HepG2 (cell line): ENCODE results near the gene AGAP1. TPM values are rescaled to one million over a fixed set of nuclear protein-coding genes. Genes with fewer than 3 reads are reported as not detected.
A peak's percentile ranks its signal among the peaks of the same experiment; 100 is the strongest.

Experiments used
- ATF7 ChIP-seq, 2 experiments: fragments of 450-650 bp in 1 of 2; sonication (generic) in 1 of 2; formaldehyde crosslinking in 1 of 2; IDR thresholded peaks; 2 replicates each; pipeline versions ENCODE4 v1.4.0 to v1.6.1; 2016 to 2020; ENCODE audit warnings: antibody characterized with exemption in 1 of 2, mild to moderate bottlenecking in 1 of 2, missing genetic modification reagents in 1 of 2
- CC2D1A ChIP-seq: sonication (generic); formaldehyde crosslinking; IDR thresholded peaks from 2 replicates; pipeline ENCODE4 v1.8.1; 2023; ENCODE audit warnings: mild to moderate bottlenecking, missing genetic modification reagents
- CHCHD3 ChIP-seq: sonication (generic); formaldehyde crosslinking; IDR thresholded peaks from 2 replicates; pipeline ENCODE4 v1.8.0; 2022; ENCODE audit warnings: mild to moderate bottlenecking, missing genetic modification reagents, moderate library complexity
- CREM ChIP-seq, 2 experiments: sonication (generic) in 1 of 2; formaldehyde crosslinking in 1 of 2; IDR thresholded peaks; 2 replicates each; pipeline versions ENCODE4 v1.4.0 to v1.6.1; 2016 to 2020; ENCODE audit warnings: antibody characterized with exemption in 1 of 2, mild to moderate bottlenecking in 1 of 2, missing genetic modification reagents in 1 of 2
- HDAC6 ChIP-seq: fragments of 200-600 bp; sonication (generic); IDR thresholded peaks from 2 replicates; pipeline ENCODE4 v1.7.0; 2017; ENCODE audit warnings: mild to moderate bottlenecking, antibody characterized with exemption, low read length, low read depth
- HNF4A ChIP-seq: sonication (generic); formaldehyde crosslinking; IDR thresholded peaks from 2 replicates; pipeline ENCODE4 v1.4.0; 2020; ENCODE audit warnings: missing genetic modification reagents
- HOXA9 ChIP-seq: sonication (generic); formaldehyde crosslinking; IDR thresholded peaks from 2 replicates; pipeline ENCODE4 v1.8.1; 2022; ENCODE audit warnings: missing genetic modification reagents, mild to moderate bottlenecking, moderate library complexity, borderline replicate concordance
- NCOA1 ChIP-seq: sonication (generic); formaldehyde crosslinking; IDR thresholded peaks from 2 replicates; pipeline ENCODE4 v1.9.0; 2021; ENCODE audit warnings: missing genetic modification reagents
- SAP130 ChIP-seq: IDR thresholded peaks from 2 replicates; pipeline ENCODE4 v1.6.1; 2016; ENCODE audit warnings: low read depth
- SIX1 ChIP-seq: sonication (generic); formaldehyde crosslinking; IDR thresholded peaks from 2 replicates; pipeline ENCODE4 v1.4.0; 2020; ENCODE audit warnings: missing genetic modification reagents, borderline replicate concordance
- ZFP36L1 ChIP-seq: sonication (generic); formaldehyde crosslinking; IDR thresholded peaks from 2 replicates; pipeline ENCODE4 v1.8.0; 2022; ENCODE audit warnings: mild to moderate bottlenecking, missing genetic modification reagents, moderate library complexity
- polyA plus RNA-seq, 8 experiments: library from polyadenylated mRNA; depleted of rRNA in 3 of 8; stranded (reverse) in 7 of 8; unstranded in 1 of 8; fragments of >200 nt; fragmentation: Illumina TruSeq in 4 of 8; extraction: Trizol in 4 of 8; gene quantifications; 2 replicates each; pipeline versions ENCODE4 v1.2.1 to v1.2.3, GENCODE V29; 2011 to 2016; ENCODE audit warnings: low read depth in 4 of 8, missing spikeins in 1 of 8, mixed read lengths in 1 of 8; ENCODE audit not compliant: insufficient read depth in 1 of 8
- total RNA-seq, 5 experiments: library from RNA; depleted of rRNA; stranded (reverse); fragments of >200 nt; fragmentation: Illumina TruSeq; extraction: Trizol; gene quantifications; 2 replicates each; pipeline ENCODE4 v1.2.3, GENCODE V29; 2016; ENCODE audit warnings: low read depth in 1 of 5
- TF ChIP-seq, protein P1 (sequence below): sonication (generic); formaldehyde crosslinking; IDR thresholded peaks from 2 replicates; pipeline ENCODE4 v1.8.0; 2023; ENCODE audit warnings: mild to moderate bottlenecking, missing genetic modification reagents
- TF ChIP-seq, protein P2 (sequence below): sonication (generic); formaldehyde crosslinking; IDR thresholded peaks from 2 replicates; pipeline ENCODE4 v1.5.1; 2020; ENCODE audit warnings: missing genetic modification reagents, mild to moderate bottlenecking, borderline replicate concordance
- TF ChIP-seq, protein P3 (sequence below): sonication (generic); formaldehyde crosslinking; IDR thresholded peaks from 2 replicates; pipeline ENCODE4 v1.9.0; 2021; ENCODE audit warnings: missing genetic modification reagents, borderline replicate concordance
- TF ChIP-seq, protein P4 (sequence below): sonication (generic); formaldehyde crosslinking; IDR thresholded peaks from 2 replicates; pipeline ENCODE4 v1.5.1; 2020; ENCODE audit warnings: mild to moderate bottlenecking, missing genetic modification reagents, borderline replicate concordance

Gene AGAP1
- total and polyA plus RNA-seq, 2 of the 13 experiments (the other 11 are each of a cell fraction or from before 2014, with no cell fraction given): 21.2 to 32.7 TPM

DNA sequence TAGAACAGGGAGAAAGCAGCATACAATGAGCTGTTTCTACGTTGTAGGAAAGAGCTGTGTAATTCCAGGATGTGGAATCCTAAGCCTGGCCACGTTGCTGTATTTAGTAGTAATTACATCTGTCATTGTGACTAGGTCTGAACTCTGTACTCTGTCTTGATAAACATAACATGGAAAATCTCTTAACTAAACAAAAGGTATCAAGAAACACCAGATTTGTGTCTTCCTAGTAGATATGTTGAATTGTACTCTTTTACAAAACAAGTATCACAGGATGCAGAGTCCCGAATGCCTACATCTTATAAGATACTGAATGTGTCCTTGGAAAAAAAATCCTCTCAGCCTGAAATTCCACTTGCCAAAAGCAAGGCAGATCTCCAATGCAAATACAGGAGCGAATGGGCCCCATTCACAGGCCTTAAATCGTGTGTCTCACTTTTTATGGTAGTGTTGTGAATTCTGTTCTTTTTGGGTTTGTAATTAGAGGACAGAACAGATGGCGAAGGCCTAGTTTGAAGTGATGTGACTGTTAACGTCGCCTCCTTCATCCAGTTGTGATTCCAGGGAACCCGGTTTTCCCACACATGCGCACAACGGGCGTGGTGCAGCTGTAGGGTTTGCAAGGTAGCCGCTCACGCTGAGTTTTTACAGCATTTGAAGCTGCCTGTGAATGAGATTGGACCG lies 427.8 kb downstream of the AGAP1 start (continued):
- TF ChIP-seq HNF4A (CRISPR knock-in tag) (peak; percentile 76), CREM (IDR thresholded peaks at IDR 0.05) (peak; percentile 49), CREM (CRISPR knock-in tag; IDR thresholded peaks at IDR 0.05) (no peak), CC2D1A (CRISPR knock-in tag) (no peak), ATF7 (IDR thresholded peaks at IDR 0.05) (no peak), ATF7 (CRISPR knock-in tag; IDR thresholded peaks at IDR 0.05) (no peak), CHCHD3 (CRISPR knock-in tag) (no peak), HDAC6 (no peak), SIX1 (CRISPR knock-in tag) (peak; percentile 35; the same call in 1 of the 2 replicates), ZFP36L1 (0 out of 2 replicates have a peak, but pooled peaks have one; percentile 38), NCOA1 (no peak), HOXA9 (CRISPR knock-in tag) (no peak), SAP130 (CRISPR knock-in tag) (peak; percentile 88)
- TF ChIP-seq, protein P1, sequence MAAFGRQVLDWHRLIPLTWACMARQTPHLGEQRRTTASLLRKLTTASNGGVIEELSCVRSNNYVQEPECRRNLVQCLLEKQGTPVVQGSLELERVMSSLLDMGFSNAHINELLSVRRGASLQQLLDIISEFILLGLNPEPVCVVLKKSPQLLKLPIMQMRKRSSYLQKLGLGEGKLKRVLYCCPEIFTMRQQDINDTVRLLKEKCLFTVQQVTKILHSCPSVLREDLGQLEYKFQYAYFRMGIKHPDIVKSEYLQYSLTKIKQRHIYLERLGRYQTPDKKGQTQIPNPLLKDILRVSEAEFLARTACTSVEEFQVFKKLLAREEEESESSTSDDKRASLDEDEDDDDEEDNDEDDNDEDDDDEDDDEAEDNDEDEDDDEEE (CRISPR knock-in tag): no peak
- TF ChIP-seq, protein P2, sequence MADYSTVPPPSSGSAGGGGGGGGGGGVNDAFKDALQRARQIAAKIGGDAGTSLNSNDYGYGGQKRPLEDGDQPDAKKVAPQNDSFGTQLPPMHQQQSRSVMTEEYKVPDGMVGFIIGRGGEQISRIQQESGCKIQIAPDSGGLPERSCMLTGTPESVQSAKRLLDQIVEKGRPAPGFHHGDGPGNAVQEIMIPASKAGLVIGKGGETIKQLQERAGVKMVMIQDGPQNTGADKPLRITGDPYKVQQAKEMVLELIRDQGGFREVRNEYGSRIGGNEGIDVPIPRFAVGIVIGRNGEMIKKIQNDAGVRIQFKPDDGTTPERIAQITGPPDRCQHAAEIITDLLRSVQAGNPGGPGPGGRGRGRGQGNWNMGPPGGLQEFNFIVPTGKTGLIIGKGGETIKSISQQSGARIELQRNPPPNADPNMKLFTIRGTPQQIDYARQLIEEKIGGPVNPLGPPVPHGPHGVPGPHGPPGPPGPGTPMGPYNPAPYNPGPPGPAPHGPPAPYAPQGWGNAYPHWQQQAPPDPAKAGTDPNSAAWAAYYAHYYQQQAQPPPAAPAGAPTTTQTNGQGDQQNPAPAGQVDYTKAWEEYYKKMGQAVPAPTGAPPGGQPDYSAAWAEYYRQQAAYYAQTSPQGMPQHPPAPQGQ (CRISPR knock-in tag): no peak
- TF ChIP-seq, protein P3, sequence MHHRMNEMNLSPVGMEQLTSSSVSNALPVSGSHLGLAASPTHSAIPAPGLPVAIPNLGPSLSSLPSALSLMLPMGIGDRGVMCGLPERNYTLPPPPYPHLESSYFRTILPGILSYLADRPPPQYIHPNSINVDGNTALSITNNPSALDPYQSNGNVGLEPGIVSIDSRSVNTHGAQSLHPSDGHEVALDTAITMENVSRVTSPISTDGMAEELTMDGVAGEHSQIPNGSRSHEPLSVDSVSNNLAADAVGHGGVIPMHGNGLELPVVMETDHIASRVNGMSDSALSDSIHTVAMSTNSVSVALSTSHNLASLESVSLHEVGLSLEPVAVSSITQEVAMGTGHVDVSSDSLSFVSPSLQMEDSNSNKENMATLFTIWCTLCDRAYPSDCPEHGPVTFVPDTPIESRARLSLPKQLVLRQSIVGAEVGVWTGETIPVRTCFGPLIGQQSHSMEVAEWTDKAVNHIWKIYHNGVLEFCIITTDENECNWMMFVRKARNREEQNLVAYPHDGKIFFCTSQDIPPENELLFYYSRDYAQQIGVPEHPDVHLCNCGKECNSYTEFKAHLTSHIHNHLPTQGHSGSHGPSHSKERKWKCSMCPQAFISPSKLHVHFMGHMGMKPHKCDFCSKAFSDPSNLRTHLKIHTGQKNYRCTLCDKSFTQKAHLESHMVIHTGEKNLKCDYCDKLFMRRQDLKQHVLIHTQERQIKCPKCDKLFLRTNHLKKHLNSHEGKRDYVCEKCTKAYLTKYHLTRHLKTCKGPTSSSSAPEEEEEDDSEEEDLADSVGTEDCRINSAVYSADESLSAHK (CRISPR knock-in tag): no peak
- TF ChIP-seq, protein P4, sequence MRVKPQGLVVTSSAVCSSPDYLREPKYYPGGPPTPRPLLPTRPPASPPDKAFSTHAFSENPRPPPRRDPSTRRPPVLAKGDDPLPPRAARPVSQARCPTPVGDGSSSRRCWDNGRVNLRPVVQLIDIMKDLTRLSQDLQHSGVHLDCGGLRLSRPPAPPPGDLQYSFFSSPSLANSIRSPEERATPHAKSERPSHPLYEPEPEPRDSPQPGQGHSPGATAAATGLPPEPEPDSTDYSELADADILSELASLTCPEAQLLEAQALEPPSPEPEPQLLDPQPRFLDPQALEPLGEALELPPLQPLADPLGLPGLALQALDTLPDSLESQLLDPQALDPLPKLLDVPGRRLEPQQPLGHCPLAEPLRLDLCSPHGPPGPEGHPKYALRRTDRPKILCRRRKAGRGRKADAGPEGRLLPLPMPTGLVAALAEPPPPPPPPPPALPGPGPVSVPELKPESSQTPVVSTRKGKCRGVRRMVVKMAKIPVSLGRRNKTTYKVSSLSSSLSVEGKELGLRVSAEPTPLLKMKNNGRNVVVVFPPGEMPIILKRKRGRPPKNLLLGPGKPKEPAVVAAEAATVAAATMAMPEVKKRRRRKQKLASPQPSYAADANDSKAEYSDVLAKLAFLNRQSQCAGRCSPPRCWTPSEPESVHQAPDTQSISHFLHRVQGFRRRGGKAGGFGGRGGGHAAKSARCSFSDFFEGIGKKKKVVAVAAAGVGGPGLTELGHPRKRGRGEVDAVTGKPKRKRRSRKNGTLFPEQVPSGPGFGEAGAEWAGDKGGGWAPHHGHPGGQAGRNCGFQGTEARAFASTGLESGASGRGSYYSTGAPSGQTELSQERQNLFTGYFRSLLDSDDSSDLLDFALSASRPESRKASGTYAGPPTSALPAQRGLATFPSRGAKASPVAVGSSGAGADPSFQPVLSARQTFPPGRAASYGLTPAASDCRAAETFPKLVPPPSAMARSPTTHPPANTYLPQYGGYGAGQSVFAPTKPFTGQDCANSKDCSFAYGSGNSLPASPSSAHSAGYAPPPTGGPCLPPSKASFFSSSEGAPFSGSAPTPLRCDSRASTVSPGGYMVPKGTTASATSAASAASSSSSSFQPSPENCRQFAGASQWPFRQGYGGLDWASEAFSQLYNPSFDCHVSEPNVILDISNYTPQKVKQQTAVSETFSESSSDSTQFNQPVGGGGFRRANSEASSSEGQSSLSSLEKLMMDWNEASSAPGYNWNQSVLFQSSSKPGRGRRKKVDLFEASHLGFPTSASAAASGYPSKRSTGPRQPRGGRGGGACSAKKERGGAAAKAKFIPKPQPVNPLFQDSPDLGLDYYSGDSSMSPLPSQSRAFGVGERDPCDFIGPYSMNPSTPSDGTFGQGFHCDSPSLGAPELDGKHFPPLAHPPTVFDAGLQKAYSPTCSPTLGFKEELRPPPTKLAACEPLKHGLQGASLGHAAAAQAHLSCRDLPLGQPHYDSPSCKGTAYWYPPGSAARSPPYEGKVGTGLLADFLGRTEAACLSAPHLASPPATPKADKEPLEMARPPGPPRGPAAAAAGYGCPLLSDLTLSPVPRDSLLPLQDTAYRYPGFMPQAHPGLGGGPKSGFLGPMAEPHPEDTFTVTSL (CRISPR knock-in tag): peak; percentile 78
